Measurements from ENCODE around the gene NFATC2.

The NFATC2 gene

GRCh38 chr20:51517839-51518238 lies 24.7 kb downstream of the NFATC2 start:
- no peaks in the 10 kb centered on the region for H3K9me2 ChIP-seq (replicated peaks; ENCODE audit: low read depth, low read length)
- H3K4me1 ChIP-seq (ENCODE audit: insufficient read depth, low read length, poor library complexity, severe bottlenecking): no peaks in the 10 kb centered on the region
- TF ChIP-seq, protein P1, sequence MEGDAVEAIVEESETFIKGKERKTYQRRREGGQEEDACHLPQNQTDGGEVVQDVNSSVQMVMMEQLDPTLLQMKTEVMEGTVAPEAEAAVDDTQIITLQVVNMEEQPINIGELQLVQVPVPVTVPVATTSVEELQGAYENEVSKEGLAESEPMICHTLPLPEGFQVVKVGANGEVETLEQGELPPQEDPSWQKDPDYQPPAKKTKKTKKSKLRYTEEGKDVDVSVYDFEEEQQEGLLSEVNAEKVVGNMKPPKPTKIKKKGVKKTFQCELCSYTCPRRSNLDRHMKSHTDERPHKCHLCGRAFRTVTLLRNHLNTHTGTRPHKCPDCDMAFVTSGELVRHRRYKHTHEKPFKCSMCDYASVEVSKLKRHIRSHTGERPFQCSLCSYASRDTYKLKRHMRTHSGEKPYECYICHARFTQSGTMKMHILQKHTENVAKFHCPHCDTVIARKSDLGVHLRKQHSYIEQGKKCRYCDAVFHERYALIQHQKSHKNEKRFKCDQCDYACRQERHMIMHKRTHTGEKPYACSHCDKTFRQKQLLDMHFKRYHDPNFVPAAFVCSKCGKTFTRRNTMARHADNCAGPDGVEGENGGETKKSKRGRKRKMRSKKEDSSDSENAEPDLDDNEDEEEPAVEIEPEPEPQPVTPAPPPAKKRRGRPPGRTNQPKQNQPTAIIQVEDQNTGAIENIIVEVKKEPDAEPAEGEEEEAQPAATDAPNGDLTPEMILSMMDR (conservative IDR thresholded peaks at IDR 0.05; ENCODE audit: low read length): no peak
- no peak for TF ChIP-seq EZH2phosphoT487 (IDR thresholded peaks at IDR 0.05; ENCODE audit: borderline replicate concordance)
- peaks cover 20% of the 10 kb centered on the region; the same call in 1 of the 2 replicates for H3K79me2 ChIP-seq (ENCODE audit: insufficient read depth, low read length)
- H3F3A ChIP-seq (ENCODE audit: low read depth): no peaks in the 10 kb centered on the region
- H2AFZ ChIP-seq (ENCODE audit: low read length): no peak overlapping the region
- H3K36me3 ChIP-seq (ENCODE audit: insufficient read depth, low read length): peaks cover 77% of the 10 kb centered on the region; the same call in 1 of the 2 replicates
- no peak overlapping the region for H3K9ac ChIP-seq (ENCODE audit: low read depth, low read length, poor library complexity, severe bottlenecking)
- no peaks in the 10 kb centered on the region for H3K27me3 ChIP-seq (ENCODE audit: insufficient read depth, low read length, poor library complexity, severe bottlenecking)
- no peaks in the 10 kb centered on the region for H3K9me3 ChIP-seq (ENCODE audit: insufficient read depth, low read depth, low read length)
- no peak overlapping the region for H3K4me2 ChIP-seq (ENCODE audit: low read depth, low read length, poor library complexity, severe bottlenecking)
- no peak overlapping the region for H3K4me3 ChIP-seq (ENCODE audit: low read length, poor library complexity, severe bottlenecking)
- H4K20me1 ChIP-seq (ENCODE audit: insufficient read depth, low read length, poor library complexity, severe bottlenecking): no peaks in the 10 kb centered on the region

- no peaks in the 10 kb centered on the region for H4K20me1 ChIP-seq (ENCODE audit: insufficient read depth, low read length, poor library complexity, severe bottlenecking)
- no peaks in the 10 kb centered on the region for H3K9me3 ChIP-seq (ENCODE audit: insufficient read depth, low read depth, low read length)
- H3K36me3 ChIP-seq (ENCODE audit: insufficient read depth, low read length): peaks cover 77% of the 10 kb centered on the region; the same call in 1 of the 2 replicates
- peaks cover 13% of the 10 kb centered on the region; the same call in 1 of the 2 replicates for H3K79me2 ChIP-seq (ENCODE audit: insufficient read depth, low read length)
- H3K4me1 ChIP-seq (ENCODE audit: insufficient read depth, low read length, poor library complexity, severe bottlenecking): no peaks in the 10 kb centered on the region
- H3K9ac ChIP-seq (ENCODE audit: low read depth, low read length, poor library complexity, severe bottlenecking): no peak overlapping the region
- no peak overlapping the region for H3K4me2 ChIP-seq (ENCODE audit: low read depth, low read length, poor library complexity, severe bottlenecking)
- no peak overlapping the region for H3K4me3 ChIP-seq (ENCODE audit: low read length, poor library complexity, severe bottlenecking)
- TF ChIP-seq EZH2phosphoT487 (IDR thresholded peaks at IDR 0.05; ENCODE audit: borderline replicate concordance): no peak
- TF ChIP-seq, protein P1 (conservative IDR thresholded peaks at IDR 0.05; ENCODE audit: low read length): no peak
- no peaks in the 10 kb centered on the region for H3K9me2 ChIP-seq (replicated peaks; ENCODE audit: low read depth, low read length)
- no peak overlapping the region for H2AFZ ChIP-seq (ENCODE audit: low read length)
- H3K27me3 ChIP-seq (ENCODE audit: insufficient read depth, low read length, poor library complexity, severe bottlenecking): no peaks in the 10 kb centered on the region
- H3F3A ChIP-seq (ENCODE audit: low read depth): no peaks in the 10 kb centered on the region
Measured at GRCh38 chr20:51516855-51517254, 25.7 kb downstream of the NFATC2 start.

DNA sequence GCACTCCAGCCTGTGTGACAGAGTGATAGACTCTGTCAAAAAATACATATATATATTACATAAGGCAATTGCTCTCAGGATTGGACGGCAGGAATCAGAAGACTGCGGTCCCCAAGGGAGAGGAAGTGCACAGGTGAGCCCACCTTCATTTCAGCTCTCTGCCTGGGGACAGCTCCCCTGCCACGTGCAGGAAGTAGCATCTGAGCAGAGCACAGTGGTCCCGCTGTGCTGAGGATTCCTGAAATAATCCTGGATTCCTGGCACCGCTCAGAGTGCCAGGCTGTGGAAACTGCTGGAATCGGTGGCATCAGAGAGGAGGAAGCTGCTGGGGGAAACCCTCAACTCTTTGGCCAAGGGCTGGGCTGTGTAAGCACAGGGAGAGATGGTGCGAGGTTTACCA lies 27.7 kb downstream of the NFATC2 start:
- H3K79me2 ChIP-seq (ENCODE audit: insufficient read depth, low read length): peaks cover 9% of the 10 kb centered on the region; the same call in 1 of the 2 replicates
- no peaks in the 10 kb centered on the region for H3K27me3 ChIP-seq (ENCODE audit: insufficient read depth, low read length, poor library complexity, severe bottlenecking)
- peaks cover 83% of the 10 kb centered on the region; the same call in 1 of the 2 replicates for H3K36me3 ChIP-seq (ENCODE audit: insufficient read depth, low read length)

More for the DNA sequence above, 27.7 kb downstream of the NFATC2 start:
- H3K4me3 ChIP-seq (ENCODE audit: low read length, poor library complexity, severe bottlenecking): no peak overlapping the region
- no peaks in the 10 kb centered on the region for H3K4me1 ChIP-seq (ENCODE audit: insufficient read depth, low read length, poor library complexity, severe bottlenecking)
- no peak overlapping the region for H3K4me2 ChIP-seq (ENCODE audit: low read depth, low read length, poor library complexity, severe bottlenecking)
- no peaks in the 10 kb centered on the region for H3F3A ChIP-seq (ENCODE audit: low read depth)
- H4K20me1 ChIP-seq (ENCODE audit: insufficient read depth, low read length, poor library complexity, severe bottlenecking): no peaks in the 10 kb centered on the region
- no peak for TF ChIP-seq EZH2phosphoT487 (IDR thresholded peaks at IDR 0.05; ENCODE audit: borderline replicate concordance)
- TF ChIP-seq, protein P1 (conservative IDR thresholded peaks at IDR 0.05; ENCODE audit: low read length): no peak
- H3K9me2 ChIP-seq (replicated peaks; ENCODE audit: low read depth, low read length): no peaks in the 10 kb centered on the region
- H3K9me3 ChIP-seq (ENCODE audit: insufficient read depth, low read depth, low read length): no peaks in the 10 kb centered on the region
- H2AFZ ChIP-seq (ENCODE audit: low read length): no peak overlapping the region
- H3K9ac ChIP-seq (ENCODE audit: low read depth, low read length, poor library complexity, severe bottlenecking): no peak overlapping the region
